Islet of Langerhans (tissue), 1 donor: Measurements from ENCODE around the gene SRPRA.
"Not testable (repeated sequence)": the region's sequence is repeated elsewhere in the genome, so short reads cannot be mapped to it uniquely, and the experiment has no call there.

ENCODE experiments used
- FAIRE-seq: peaks from one replicate; lab custom pipeline; 2011; peaks lifted over from hg19 to GRCh38; lab: Jason Lieb, UNC

SRPRA gene

DNA sequence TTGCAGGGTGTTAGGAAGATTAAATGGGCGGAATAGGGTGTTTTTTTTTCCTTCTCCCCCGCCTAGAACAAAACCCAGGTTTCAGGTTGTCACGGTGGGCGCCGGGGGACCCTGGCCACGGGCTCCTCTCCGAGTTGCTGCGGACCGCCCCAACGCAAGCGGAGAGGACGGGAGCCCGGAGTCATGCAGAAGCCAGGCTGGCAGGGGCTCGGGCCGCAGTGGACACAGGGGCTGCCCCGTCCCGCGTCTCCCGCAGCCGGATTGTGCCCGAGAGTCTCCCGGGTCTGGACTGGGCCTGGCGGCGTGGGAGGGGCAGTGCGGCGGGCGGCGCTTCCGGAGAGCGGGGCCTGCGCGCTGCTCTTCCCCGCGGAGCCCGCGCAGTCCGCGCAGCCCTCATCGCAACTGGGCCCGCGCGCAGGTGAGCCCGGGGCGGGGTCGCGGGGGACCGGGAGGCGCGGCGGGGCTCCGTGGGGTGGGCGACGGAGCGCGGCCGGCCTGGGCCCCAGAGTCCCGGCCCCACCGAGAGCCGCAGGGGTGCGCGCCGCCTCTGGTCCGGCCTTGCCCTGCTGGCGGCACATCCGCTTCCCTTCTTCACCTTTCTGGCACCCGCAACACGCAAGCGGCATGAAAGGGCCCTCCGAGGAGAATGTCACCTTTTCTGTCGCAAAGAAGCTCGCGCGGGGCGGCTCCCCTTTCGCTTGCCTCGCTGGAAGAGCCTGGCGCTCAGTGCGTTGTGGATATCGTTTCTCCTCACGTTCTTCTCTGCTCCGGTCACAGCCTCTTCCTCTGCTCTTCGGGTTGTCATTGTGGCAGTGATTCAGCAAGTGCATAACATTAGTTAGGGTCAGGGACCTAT, 14.3 kb upstream of the SRPRA start, which contains the start of gene TIRAP:
Gene TIRAP, plus strand, starts transcription at position 358 of the 856 bp plus-strand sequence. CDS start 7,802 bp downstream, outside the sequence.
- FAIRE-seq: no peak

- no peak for FAIRE-seq
Observed at GRCh38 chr11:126282361-126282735, 13.7 kb upstream of the SRPRA start.

DNA sequence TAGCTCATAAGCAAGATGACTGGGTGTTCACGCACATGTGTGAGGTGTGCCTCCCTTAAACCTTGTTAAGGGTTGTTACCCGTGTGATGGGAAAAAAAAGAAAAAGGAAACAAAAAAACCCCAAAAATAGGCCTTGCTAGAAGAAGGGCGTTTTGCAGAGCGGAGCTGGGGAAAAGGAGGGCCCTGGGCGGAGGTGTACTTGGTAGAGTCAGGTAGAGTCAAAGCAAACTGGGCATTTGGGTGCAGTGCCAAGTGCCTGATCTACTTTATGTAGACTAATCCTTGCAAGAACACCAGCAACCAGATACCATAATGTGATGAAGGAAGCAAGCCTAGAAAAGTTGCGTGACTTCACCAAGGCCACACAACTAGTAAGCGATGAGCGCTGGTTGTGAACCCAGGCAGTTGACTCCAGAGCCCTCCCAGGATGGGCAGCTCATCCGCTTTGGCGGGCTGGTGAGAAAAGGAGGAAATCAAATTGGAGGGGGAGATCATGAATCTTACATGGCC, 13.0 kb upstream of the SRPRA start:
- no peak for FAIRE-seq

GRCh38 chr11:126281245-126281644, 12.6 kb upstream of the SRPRA start:
- no peak for FAIRE-seq

DNA sequence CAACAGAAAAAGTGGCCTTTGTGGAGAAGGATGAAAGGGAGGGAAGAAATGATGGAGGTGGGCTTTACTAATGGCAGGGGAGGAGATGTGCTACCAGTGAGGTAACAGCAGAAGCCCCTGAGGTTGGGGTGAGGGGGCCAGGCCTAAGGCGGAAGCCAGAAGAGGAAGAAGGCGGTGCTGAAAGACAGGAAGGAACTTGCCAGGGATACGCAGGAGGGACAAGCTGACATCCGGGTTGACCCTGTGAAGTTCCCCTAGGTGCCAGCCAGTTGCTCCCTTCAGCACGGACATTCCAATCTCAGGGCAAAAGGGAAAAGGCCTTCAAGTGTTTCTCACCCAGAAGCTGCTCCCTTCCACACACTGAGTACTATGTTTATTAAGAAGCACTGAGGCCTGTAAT, 11.9 kb upstream of the SRPRA start:
- no peak for FAIRE-seq

GRCh38 chr11:126279191-126279590, 10.5 kb upstream of the SRPRA start:
- FAIRE-seq: no peak

DNA sequence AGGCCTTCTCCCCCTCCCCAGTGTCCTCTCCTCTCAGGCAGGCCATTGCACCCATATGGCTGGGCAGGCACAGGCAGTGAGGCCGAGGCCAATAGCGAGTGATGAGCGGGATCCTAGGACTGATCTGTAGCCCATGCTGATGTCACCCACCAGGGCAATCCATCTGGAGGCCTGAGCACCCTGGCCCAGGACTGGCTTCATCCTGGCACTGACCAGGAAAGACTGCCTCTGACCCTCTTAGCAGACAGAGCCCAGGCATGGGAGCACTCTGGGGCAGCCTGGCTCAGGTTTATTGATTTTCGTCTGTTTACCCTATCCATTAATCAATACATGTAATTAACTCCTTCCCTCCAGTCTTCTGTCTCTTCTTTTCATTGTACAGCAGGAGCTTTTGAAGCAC, 9.1 kb upstream of the SRPRA start:
- no peak for FAIRE-seq

DNA sequence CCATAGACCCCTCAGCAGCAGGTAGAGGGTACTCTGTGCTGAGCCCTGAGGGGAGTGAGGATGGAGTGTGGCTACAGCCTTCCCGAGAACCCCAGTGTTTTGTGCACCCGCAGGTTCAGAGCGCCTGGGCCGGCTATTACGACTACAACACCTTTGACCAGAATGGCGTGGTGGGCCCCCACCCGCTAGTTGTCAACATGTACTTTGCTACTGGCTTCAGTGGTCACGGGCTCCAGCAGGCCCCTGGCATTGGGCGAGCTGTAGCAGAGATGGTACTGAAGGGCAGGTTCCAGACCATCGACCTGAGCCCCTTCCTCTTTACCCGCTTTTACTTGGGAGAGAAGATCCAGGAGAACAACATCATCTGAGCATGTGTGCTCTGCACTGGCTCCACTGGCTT, 8.6 kb upstream of the SRPRA start:
- FAIRE-seq: no peak

DNA sequence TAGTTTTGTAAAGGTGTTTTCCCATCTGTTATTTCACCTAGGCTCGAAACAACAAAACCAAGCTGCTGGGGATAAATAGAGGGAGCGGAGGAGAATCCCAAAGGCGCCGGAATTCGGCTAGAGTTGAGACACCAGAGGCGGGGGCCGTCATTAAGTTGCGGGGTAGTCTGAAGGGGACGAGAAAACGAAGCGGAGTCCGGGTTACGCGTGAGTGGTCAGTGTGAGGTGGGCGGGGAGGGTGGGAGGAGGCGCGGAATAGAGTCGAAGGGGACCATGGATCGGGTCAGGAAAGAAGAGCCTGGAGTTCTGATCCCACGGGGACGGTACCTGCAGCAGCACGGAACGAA, 361 bp downstream of the SRPRA start:
- FAIRE-seq: no peak

- no peak for FAIRE-seq
Observed at GRCh38 chr11:126267650-126268049, 1.0 kb downstream of the SRPRA start.

GRCh38 chr11:126265811-126266210, 2.9 kb downstream of the SRPRA start:
- FAIRE-seq: no peak

DNA sequence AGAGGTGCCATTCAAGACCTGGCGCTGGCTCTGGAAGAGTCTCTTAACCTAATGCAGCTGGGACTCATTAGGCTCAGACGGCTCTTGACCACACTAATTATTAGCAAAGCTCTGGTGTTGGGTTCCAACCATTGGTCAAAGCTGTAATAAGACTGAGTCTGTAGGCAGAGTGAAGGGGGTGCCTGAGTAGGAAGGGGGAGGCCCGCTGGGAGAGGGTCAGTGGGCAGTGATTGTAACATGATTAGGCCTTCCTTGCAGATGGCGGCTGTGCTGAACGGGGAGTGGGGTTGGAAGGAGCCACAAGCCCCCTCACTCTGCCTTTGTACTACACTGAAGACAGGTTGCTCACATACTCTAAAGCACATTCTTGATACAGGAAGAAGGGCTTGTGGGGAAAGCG, 5.2 kb downstream of the SRPRA start:
- FAIRE-seq: no peak

DNA sequence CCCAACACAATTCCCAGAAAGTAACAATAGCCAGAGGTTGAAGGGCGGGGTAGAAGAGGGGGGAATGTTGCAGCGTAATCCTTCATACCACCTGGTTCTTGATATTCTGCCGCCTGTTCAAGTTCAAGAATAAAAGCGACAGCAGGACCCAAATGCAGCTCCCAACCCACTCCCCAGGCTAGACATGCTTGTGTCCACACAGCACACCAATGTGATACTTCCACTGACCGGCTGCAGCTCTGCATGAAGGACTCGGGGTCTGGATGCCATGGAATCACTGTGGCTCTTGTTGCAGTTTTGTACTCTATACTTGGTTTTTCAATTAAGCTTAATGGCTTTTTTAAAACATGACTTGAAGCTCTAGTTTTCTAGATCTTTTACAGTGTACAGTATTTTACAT, 6.5 kb downstream of the SRPRA start:
- no peak for FAIRE-seq

DNA sequence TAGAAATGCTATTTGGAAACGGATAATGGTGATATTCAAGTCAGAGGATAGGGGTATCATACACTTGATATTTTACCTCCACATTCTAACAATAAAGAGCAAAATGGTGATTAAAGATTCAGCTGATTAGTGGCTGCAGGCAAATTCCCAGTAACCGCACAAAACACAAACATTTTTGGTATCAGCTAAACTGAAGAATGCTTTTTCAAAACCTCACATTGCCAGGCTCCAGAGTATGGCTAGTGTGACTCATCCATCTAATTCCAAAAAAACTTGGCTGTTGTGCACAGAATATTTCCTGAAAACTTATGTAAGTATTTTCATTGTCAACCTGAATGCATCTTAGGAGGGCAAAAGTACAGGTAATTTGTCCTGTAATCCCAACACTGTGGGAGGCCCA, 10.9 kb downstream of the SRPRA start:
- FAIRE-seq: no peak

- FAIRE-seq: peak; percentile 56
Observed at GRCh38 chr11:126257144-126257543, 11.6 kb downstream of the SRPRA start.

DNA sequence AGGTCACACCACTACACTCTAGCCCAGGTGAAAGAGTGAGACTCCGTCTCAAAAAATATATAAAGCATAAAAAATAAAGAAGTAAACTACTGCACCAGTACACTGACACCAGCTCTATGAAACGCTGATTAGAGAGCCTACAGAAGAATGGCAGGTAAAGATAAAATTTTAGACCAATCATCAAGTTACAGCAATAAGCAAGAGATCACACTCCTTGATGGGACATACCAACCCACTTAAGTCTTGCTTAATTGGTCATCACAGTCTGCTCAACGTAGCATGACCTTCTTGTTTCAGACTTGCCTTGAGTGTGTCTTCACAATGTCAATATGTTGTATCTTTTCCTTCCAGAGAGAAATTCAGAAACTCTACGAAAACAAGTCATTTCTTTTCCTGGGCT, 12.5 kb downstream of the SRPRA start:
- FAIRE-seq: no peak

GRCh38 chr11:126255507-126255906, 13.2 kb downstream of the SRPRA start:
- FAIRE-seq: not testable (repeated sequence)

- FAIRE-seq: no peak
Observed at GRCh38 chr11:126254819-126255218, 13.9 kb downstream of the SRPRA start.

DNA sequence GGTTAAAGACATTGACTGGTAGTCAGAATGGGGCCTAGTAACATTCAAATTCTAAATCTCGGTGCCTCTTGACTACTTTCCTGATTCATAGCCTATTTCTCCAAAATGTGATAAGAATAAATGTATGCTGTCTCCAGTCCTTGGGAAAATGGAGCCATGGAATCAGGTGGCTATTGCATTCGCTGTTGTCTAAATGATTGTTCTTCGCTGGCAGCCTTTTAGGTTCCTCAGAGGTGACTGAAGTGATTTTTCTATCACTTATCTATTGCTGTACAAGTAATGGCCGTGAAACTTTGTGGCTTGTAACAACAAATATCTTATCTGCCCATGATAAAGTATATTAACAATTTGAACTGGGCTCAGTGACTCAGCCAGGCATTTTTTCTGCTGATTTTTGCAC, 15.4 kb downstream of the SRPRA start:
- FAIRE-seq: no peak

DNA sequence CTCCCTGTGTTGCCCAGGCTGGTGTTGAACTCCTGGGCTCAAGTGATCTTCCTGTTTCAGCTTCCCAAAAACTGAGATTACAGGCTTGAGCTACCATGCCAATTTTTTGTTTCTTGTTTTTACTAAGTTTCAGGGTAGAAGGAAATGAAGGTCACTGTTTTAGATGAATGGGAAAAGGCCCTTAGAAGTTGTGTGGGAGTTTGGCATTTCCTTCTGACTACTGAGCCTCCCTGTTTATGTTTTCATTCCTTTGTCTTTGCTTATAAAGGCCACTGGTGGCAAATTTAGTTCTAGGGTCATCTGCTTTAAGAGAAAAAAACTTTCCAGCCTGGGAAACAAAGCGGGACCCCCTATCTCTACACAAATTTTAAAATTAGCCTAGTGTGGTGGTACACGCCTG, 22.1 kb downstream of the SRPRA start:
- no peak for FAIRE-seq

- FAIRE-seq: no peak
Observed at GRCh38 chr11:126233391-126233790, 35.3 kb downstream of the SRPRA start.

DNA sequence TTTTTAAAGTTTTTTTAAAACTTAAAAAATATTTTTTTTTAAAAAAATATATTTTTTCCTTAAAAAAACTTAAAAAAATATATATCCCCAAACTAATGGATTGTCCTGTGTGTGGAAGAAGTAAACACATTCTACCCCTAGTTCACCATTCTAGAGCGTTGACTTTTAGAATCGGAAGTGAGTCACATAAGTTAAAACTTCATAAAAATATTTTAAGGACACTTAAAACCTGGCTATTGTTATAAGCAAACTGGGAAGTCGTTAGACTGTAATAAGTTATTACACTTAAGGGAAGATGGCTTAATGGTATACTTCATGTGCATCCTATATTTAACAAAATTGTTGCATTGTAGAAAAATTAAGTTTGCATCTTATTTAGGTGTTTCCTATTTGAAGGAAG, 36.0 kb downstream of the SRPRA start:
- FAIRE-seq: no peak

- FAIRE-seq: no peak
Observed at GRCh38 chr11:126231725-126232459, 36.8 kb downstream of the SRPRA start.
